MM.1S (cell line): ENCODE measurements around the gene ITPR1.

Experiments
- EZH2 ChIP-seq: fragments of 300-600 bp; sonication (generic); optimal IDR thresholded peaks from 2 replicates; pipeline ENCODE3; 2017; ENCODE audit warnings: low read depth, mild to moderate bottlenecking, antibody characterized with exemption, low read length, mixed read lengths
- TF ChIP-seq, protein P1 (sequence below): fragments of 300-600 bp; sonication (generic); IDR thresholded peaks from 2 replicates; pipeline ENCODE4 v1.5.1; 2016; ENCODE audit warnings: antibody characterized with exemption, low read length, mixed read lengths

DNA sequence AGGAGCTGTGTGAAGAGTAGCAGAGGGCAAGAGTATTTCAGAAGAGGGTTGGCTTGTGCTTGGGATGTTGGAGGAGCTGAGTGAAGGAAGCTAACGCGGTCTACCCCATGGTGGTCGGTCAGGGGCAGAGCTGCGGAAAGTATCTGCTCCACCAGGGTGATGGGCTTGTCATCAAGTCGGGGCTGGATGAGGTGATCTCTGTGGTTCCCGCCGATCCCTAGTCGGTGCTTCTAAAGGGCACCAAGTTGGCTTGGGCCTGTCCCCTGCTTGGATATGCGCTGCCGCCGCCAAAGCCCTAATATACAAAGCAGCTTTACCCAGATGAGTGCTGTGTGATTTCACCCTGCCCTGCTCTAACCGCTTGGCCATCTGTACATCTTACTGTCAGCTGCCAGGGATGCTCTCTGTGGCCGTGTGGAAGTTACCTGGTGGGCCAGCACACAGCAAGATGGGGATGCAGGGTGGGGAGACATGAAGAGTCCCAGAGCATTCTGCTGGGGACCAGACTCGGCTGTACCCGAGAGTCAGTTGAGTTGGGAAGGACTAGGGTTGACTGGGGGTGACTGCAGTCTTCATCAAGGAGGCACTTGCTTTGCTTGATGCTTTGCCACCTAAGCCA is 260.0 kb downstream of the ITPR1 start:
- TF ChIP-seq EZH2: no peak
- TF ChIP-seq, protein P1, sequence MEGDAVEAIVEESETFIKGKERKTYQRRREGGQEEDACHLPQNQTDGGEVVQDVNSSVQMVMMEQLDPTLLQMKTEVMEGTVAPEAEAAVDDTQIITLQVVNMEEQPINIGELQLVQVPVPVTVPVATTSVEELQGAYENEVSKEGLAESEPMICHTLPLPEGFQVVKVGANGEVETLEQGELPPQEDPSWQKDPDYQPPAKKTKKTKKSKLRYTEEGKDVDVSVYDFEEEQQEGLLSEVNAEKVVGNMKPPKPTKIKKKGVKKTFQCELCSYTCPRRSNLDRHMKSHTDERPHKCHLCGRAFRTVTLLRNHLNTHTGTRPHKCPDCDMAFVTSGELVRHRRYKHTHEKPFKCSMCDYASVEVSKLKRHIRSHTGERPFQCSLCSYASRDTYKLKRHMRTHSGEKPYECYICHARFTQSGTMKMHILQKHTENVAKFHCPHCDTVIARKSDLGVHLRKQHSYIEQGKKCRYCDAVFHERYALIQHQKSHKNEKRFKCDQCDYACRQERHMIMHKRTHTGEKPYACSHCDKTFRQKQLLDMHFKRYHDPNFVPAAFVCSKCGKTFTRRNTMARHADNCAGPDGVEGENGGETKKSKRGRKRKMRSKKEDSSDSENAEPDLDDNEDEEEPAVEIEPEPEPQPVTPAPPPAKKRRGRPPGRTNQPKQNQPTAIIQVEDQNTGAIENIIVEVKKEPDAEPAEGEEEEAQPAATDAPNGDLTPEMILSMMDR: no peak
